DMS 273 (cell line): ENCODE data around the gene GFOD1.
"Not testable (repeated sequence)": the region's sequence is repeated elsewhere in the genome, so short reads cannot be mapped to it uniquely, and the experiment has no call there.

Experiments
- DNase-seq: peaks from one replicate; lab custom pipeline; 2025; ENCODE audit not compliant: unreplicated experiment; lab: John Stamatoyannopoulos, UW

The GFOD1 gene

DNA sequence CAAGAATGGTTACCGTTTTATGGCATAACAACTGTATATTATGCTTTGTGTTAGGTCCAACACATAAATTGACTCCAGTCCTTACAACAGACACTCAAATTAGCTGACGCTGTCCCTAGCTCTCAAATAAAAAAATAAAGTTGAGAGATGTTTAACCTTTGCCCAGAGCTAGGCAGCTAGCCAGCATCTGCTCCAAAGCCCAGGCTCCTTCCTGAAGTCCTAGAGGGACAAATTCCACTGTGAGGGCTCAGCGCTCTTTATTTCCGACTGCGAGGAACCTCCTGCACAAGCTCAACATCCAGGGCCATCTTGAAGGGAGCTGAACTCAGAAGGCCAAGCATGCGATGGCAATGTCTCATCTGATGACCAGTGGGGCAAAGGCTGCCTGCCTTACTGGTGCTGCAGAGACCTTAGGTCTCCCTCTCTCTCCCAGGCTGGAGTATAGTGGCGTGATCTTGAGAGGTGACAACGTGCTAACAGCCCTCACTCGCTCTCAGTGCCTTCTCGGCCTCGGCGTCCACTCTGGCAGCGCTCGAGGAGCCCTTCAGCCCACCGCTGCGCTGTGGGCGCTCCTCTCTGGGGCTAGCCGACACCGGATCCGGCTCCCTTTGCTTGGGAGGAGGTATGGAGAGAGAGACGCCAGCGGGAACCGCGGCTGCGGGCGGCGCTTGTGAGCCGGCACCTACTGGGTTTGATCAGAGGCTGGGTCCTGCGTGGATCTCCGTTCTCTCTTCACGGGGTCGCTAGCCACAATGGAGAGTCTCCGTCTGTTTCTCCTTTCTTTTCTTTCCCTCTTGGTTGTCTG, 24.7 kb upstream of the GFOD1 start:
- DNase-seq: no peak

GRCh38 chr6:13511141-13511571, 23.8 kb upstream of the GFOD1 start:
- not testable (repeated sequence) for DNase-seq

- not testable (repeated sequence) for DNase-seq
Observed at GRCh38 chr6:13510433-13510832, 23.0 kb upstream of the GFOD1 start.

DNA sequence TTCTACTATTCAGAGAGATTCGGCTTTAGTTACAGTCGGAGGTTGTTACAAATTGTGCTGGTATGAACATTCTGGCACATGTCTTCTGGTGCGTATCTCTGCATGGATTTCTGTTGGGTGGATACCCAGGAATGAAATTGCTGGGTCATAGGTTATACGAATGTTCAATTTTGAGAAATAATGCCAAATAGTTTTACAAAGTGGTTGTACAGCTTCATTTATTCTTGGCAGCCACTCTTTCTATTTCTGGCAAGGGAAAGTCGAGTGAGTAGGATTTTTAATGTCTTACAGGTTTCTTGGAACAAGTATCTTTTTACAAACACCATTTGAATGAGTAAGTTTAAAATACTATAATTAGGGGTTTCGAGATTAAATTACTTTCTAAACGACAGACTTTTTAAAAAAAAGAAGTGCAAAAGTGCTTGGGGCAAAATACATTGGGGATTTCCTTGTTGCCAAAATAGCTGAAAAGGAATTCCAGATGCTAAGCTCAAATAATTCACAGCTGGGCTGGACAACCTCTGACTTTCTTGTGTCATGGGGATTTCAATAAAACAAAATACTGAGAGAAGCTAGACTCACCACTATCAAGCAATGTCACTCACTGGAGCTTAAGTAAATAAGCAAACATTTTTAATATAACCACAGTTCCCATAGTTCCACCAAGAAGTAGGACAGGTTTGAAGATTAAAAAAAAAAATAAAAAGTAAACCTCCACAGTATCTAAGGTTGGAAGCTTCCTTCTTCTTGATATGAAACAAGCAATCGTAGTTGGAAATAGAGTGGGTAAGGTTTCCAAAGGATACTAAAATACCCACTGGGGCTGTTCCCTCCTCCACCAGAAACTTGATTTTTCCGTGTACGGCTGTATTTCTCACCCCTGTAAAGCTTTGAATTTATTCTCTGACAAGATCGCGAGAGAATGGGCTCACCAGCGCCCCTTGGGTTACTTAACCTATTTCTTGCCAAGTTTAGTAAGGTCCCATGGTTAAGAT, 21.6 kb upstream of the GFOD1 start:
- DNase-seq: no peak

DNA sequence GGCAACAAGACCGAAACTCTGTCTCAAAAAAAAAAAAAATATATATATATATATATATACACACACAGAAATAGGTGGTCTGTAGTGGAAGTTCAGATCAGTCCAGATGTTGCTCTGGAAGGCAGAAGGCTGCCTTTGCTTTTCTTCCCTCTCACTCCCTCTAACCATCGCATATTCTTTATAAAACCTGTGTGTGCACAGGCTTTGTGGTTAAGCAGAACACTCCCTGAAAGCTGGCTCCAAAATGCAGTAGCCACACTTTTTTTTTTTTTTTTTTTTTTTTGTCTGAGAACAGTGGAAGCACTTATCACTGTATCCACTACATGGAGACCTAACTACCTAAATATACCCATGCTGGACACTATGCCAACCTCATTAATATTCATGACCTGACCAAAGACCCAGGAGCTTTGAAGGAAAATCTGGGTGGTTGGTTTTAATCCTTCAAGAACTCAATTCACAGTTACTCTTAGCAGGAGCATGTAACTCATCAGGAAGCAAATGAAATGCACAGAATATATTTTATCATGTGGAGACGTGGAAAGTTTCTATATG, 20.0 kb upstream of the GFOD1 start:
- no peak for DNase-seq

GRCh38 chr6:13505345-13505734, 17.9 kb upstream of the GFOD1 start:
- DNase-seq: no peak

DNA sequence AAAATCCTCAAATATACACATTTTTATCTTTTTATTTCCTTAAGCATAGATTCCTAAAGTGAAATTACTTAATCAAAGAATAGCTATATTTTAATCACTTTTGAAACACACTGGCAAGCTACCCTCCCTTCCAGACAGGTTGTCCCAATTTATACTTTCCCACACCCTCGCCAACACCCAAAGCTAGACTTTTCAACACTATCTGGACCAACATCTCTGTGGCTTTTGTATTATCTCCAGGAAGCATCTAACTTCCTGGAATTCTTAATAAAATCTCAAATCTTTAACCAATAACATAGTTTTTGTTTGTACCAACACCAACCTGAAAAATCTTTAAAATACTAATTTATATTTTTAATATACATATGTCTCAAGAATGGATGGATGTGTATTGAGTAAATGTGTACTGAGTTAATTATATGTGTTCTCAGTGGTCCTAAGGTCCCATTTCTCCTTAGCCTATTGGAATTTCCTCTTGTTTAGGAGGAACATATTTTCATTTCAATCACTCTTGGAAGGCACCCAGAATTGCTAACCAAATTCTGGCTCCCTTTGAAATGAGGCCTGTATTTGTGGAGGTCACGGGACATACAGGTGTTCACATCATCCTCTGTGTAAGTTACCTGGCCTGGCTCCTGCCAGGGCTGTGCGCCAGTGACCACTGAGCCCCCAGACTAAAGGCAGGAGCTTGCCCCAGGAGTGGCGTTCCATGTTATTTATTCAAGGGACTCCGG, 17.4 kb upstream of the GFOD1 start:
- DNase-seq: no peak

DNA sequence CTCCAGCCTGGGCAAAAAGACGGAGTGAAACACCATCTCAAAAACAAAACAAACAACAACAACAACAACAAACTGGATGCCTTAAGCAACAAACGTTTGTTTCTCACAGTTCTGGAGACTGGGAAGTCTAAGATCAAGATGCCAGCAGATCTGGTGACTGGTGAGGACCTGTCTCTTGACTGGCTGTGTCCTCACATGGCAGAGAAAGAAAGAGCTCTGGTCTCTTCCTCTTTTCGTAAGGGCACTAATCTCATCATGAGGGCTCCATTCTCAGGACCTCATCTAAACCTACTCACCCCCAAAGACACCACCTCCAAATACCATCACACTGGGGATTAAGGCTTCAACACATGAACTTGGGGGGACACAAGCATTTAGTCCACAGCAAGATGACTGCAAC, 13.5 kb upstream of the GFOD1 start:
- no peak for DNase-seq

DNA sequence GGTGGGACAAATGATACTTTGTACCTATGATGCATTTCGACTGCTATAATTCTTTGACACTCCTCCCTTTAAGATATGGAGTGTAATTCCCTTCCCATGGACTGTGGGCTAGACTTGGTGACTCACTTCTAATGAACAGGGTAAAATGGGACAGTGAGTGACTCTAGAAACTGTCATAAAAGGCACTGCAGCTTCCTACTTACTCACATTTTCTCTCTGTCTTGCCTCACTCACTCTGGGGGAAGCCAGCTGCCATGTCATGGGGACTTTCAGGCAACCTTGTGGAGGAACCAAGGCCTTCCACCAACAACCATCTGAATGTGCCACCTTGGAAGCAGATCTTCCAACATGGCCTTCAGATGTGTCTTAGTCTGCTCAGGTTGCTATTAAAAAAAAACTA, 12.9 kb upstream of the GFOD1 start:
- no peak for DNase-seq

DNA sequence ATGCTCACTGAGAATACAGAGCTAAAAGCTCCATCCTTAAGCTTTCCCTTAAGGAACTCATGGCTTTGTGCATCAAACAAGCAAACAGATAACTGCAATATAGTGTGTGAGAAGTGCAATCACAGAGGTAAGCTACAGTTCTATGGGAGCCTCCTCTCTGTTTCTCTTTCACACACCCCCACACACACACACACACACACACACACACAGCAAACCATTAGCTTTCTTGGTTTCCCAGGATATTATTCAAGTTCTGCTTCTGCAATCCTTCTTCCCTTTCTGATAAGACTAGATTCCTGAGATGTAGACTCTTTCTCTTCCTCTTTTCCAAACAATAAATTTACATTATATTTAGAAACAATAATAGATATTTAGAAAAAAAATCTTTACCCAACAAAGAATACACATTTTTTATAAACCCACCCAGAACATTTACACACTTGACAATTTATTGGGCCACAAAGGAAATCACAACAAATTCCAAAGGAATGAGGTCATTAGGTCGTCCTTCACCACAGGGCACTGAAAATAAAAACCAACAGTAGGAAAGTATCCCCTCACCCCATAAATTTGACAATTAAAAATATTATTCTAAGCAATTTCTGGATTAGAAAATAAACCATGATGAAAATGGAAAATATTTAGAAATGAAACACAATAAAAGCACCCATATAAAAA, 9.3 kb upstream of the GFOD1 start:
- no peak for DNase-seq

DNA sequence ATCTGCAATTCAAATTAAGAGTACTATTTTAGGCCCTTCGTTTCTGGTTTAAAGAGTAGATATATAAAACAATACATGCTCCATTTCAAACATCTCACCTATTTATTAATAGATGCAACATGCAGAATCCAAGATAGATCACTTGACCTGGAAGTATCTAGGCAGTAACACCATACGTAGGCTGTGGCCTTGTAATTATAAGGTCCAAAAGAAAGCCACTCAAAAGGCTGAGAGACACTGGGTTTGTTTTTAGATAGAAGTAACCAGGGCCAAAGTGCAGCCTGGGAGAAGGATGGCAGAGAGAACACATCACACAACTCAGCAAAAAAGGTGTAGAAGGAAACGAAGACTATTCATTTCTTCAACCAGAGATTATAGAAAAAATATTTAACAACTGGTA, 8.4 kb upstream of the GFOD1 start:
- DNase-seq: no peak

DNA sequence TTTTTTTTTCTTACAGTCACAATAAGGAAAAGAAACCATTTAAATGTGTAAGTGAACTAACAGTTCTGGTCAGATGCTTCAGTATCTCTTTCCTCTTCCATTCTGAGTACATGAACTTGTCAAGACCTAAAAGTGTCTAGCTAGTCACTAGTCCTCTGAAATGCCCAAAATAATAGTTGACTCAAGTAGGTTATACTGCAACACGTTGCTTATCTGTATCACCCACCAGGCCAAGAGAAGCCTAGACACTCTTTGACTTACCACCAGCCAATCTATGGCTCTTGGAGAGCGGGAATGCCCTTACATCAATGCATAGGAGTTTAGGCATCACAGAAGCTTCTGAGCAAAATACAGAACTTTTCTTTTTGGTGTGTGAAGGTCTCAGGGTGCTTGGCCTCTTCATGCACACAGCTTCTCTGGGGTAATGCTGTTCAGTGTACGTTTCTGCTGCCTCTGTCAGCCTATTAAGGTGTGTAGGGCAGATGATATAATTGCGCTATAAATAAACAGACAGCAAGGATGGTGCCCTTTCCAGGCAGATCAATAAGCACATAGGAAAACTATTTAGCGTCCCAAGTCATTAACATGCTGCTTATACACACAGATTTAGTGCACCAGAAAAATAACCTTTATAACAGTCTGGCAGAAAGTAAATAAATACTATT, 7.8 kb upstream of the GFOD1 start:
- no peak for DNase-seq

- DNase-seq: no peak
Observed at GRCh38 chr6:13494137-13494536, 6.7 kb upstream of the GFOD1 start.

GRCh38 chr6:13493147-13493546, 5.7 kb upstream of the GFOD1 start:
- no peak for DNase-seq

GRCh38 chr6:13492357-13492756, 5.0 kb upstream of the GFOD1 start:
- no peak for DNase-seq

- no peak for DNase-seq
Observed at GRCh38 chr6:13491538-13491937, 4.1 kb upstream of the GFOD1 start.

- no peak for DNase-seq
Observed at GRCh38 chr6:13490402-13490801, 3.0 kb upstream of the GFOD1 start.

- no peak for DNase-seq
Observed at GRCh38 chr6:13488896-13489237, 1.5 kb upstream of the GFOD1 start.

GRCh38 chr6:13488015-13488895, 855 bp upstream of the GFOD1 start:
- peak; percentile 79 for DNase-seq
